HEK293 (cell line): Measurements from ENCODE around the gene PALM2AKAP2.

Source experiments
- EGR2 ChIP-seq: fragments of 450-650 bp; formaldehyde crosslinking; IDR thresholded peaks from 2 replicates; pipeline ENCODE4 v1.5.1; 2016; ENCODE audit warnings: low read depth, missing biosample characterization, missing genetic modification characterization
- FEZF1 ChIP-seq: fragments of 450-650 bp; formaldehyde crosslinking; IDR thresholded peaks from 2 replicates; pipeline ENCODE4 v1.5.1; 2016; ENCODE audit warnings: missing biosample characterization, missing genetic modification characterization
- GFI1B ChIP-seq: fragments of 450-650 bp; formaldehyde crosslinking; IDR thresholded peaks from 2 replicates; pipeline ENCODE4 v1.5.1; 2016; ENCODE audit warnings: missing biosample characterization, missing genetic modification characterization
- HIC1 ChIP-seq: fragments of 450-650 bp; formaldehyde crosslinking; IDR thresholded peaks from 2 replicates; pipeline ENCODE4 v1.5.1; 2016; ENCODE audit warnings: missing biosample characterization, missing genetic modification characterization
- IKZF3 ChIP-seq: fragments of 450-650 bp; IDR thresholded peaks from 2 replicates; pipeline ENCODE4 v1.5.0; 2018; ENCODE audit warnings: missing biosample characterization, mild to moderate bottlenecking, missing genetic modification characterization, moderate library complexity
- KLF10 ChIP-seq: fragments of 450-650 bp; IDR thresholded peaks from 2 replicates; pipeline ENCODE4 v1.5.1; 2018; ENCODE audit warnings: missing biosample characterization, mild to moderate bottlenecking, missing genetic modification characterization
- KLF8 ChIP-seq: fragments of 450-650 bp; formaldehyde crosslinking; IDR thresholded peaks from 2 replicates; pipeline ENCODE4 v1.5.1; 2016; ENCODE audit warnings: missing biosample characterization, missing genetic modification characterization
- OSR2 ChIP-seq: fragments of 450-650 bp; formaldehyde crosslinking; IDR thresholded peaks from 2 replicates; pipeline ENCODE4 v1.5.1; 2016; ENCODE audit warnings: missing biosample characterization, missing genetic modification characterization
- PRDM6 ChIP-seq: fragments of 450-650 bp; formaldehyde crosslinking; IDR thresholded peaks from 2 replicates; pipeline ENCODE4 v1.5.1; 2017; ENCODE audit warnings: missing biosample characterization, missing genetic modification characterization
- SP3 ChIP-seq: fragments of 450-650 bp; formaldehyde crosslinking; IDR thresholded peaks from 2 replicates; pipeline ENCODE4 v1.5.1; 2016; ENCODE audit warnings: missing biosample characterization, missing genetic modification characterization
- ZBTB20 ChIP-seq: fragments of 450-650 bp; formaldehyde crosslinking; IDR thresholded peaks from 2 replicates; pipeline ENCODE4 v1.5.1; 2016; ENCODE audit warnings: missing biosample characterization, missing genetic modification characterization
- ZBTB8A ChIP-seq: fragments of 450-650 bp; formaldehyde crosslinking; IDR thresholded peaks from 2 replicates; pipeline ENCODE4 v1.5.1; 2016; ENCODE audit warnings: missing biosample characterization, missing genetic modification characterization
- ZFP37 ChIP-seq: fragments of 450-650 bp; formaldehyde crosslinking; IDR thresholded peaks from 2 replicates; pipeline ENCODE4 v1.5.1; 2016; ENCODE audit warnings: missing biosample characterization, missing genetic modification characterization
- ZNF214 ChIP-seq: fragments of 450-650 bp; formaldehyde crosslinking; IDR thresholded peaks from 2 replicates; pipeline ENCODE4 v1.5.1; 2017; ENCODE audit warnings: missing biosample characterization, mild to moderate bottlenecking, missing genetic modification characterization, borderline replicate concordance
- ZNF266 ChIP-seq: fragments of 450-650 bp; formaldehyde crosslinking; IDR thresholded peaks from 2 replicates; pipeline ENCODE4 v1.5.1; 2016; ENCODE audit warnings: missing biosample characterization, missing genetic modification characterization, low read depth
- ZNF366 ChIP-seq: fragments of 450-650 bp; formaldehyde crosslinking; conservative IDR thresholded peaks from 2 replicates; pipeline ENCODE4 v1.5.1; 2016; ENCODE audit warnings: missing biosample characterization, missing genetic modification characterization
- ZNF394 ChIP-seq: fragments of 450-650 bp; formaldehyde crosslinking; IDR thresholded peaks from 2 replicates; pipeline ENCODE4 v1.5.1; 2016; ENCODE audit warnings: missing biosample characterization, missing genetic modification characterization, mild to moderate bottlenecking, moderate library complexity, borderline replicate concordance
- ZNF555 ChIP-seq: fragments of 450-650 bp; formaldehyde crosslinking; conservative IDR thresholded peaks from 2 replicates; pipeline ENCODE4 v1.5.1; 2017; ENCODE audit warnings: missing biosample characterization, mild to moderate bottlenecking, missing genetic modification characterization, inconsistent platforms
- ZNF621 ChIP-seq: fragments of 450-650 bp; formaldehyde crosslinking; IDR thresholded peaks from 2 replicates; pipeline ENCODE4 v1.5.1; 2017; ENCODE audit warnings: missing biosample characterization, missing genetic modification characterization
- ZNF658 ChIP-seq: fragments of 450-650 bp; formaldehyde crosslinking; IDR thresholded peaks from 2 replicates; pipeline ENCODE4; 2016; ENCODE audit warnings: missing biosample characterization, missing genetic modification characterization
- ZNF660 ChIP-seq: fragments of 450-650 bp; IDR thresholded peaks from 2 replicates; pipeline ENCODE4 v1.5.1; 2018; ENCODE audit warnings: missing biosample characterization, mild to moderate bottlenecking, missing genetic modification characterization
- ZNF664 ChIP-seq: fragments of 450-650 bp; formaldehyde crosslinking; IDR thresholded peaks from 2 replicates; pipeline ENCODE4 v1.5.1; 2016; ENCODE audit warnings: missing biosample characterization, missing genetic modification characterization
- ZNF692 ChIP-seq: fragments of 450-650 bp; formaldehyde crosslinking; IDR thresholded peaks from 2 replicates; pipeline ENCODE4 v1.5.1; 2016; ENCODE audit warnings: missing biosample characterization, missing genetic modification characterization
- ZNF707 ChIP-seq: fragments of 450-650 bp; formaldehyde crosslinking; IDR thresholded peaks from 2 replicates; pipeline ENCODE4 v1.5.1; 2016; ENCODE audit warnings: missing biosample characterization, missing genetic modification characterization
- ZNF843 ChIP-seq: fragments of 450-650 bp; formaldehyde crosslinking; IDR thresholded peaks from 2 replicates; pipeline ENCODE4 v1.5.1; 2016; ENCODE audit warnings: missing biosample characterization, missing genetic modification characterization
- ZSCAN23 ChIP-seq: fragments of 450-650 bp; formaldehyde crosslinking; IDR thresholded peaks from 2 replicates; pipeline ENCODE4 v1.5.1; 2016; ENCODE audit warnings: missing biosample characterization, missing genetic modification characterization
- TF ChIP-seq, protein P1 (sequence below): fragments of 450-650 bp; formaldehyde crosslinking; IDR thresholded peaks from 2 replicates; pipeline ENCODE4 v1.5.1; 2016; ENCODE audit warnings: missing biosample characterization, missing genetic modification characterization
- TF ChIP-seq, protein P2 (sequence below): fragments of 450-650 bp; formaldehyde crosslinking; IDR thresholded peaks from 2 replicates; pipeline ENCODE4 v1.5.1; 2017; ENCODE audit warnings: missing biosample characterization, mild to moderate bottlenecking, missing genetic modification characterization, moderate library complexity

Gene PALM2AKAP2

GRCh38 chr9:109812818-109813281, 32.9 kb downstream of the PALM2AKAP2 start (continued):
- TF ChIP-seq ZBTB8A (tag by site-specific recombination) (no peak), KLF8 (tag by site-specific recombination) (0 out of 2 replicates have a peak, but pooled peaks have one; percentile 13), HIC1 (tag by site-specific recombination) (0 out of 2 replicates have a peak, but pooled peaks have one; percentile 43), OSR2 (tag by site-specific recombination) (peak; percentile 78), KLF10 (tag by site-specific recombination) (no peak), ZNF692 (tag by site-specific recombination) (no peak), SP3 (tag by site-specific recombination) (no peak), ZNF664 (tag by site-specific recombination) (no peak), ZBTB20 (tag by site-specific recombination) (no peak), ZNF555 (tag by site-specific recombination) (no peak), ZNF660 (tag by site-specific recombination) (no peak), ZNF658 (tag by site-specific recombination) (no peak), PRDM6 (tag by site-specific recombination) (peak; percentile 69), ZSCAN23 (no peak), ZNF214 (tag by site-specific recombination) (no peak), ZFP37 (tag by site-specific recombination) (no peak), GFI1B (tag by site-specific recombination) (0 out of 2 replicates have a peak, but pooled peaks have one; percentile 38), ZNF843 (peak; percentile 66), ZNF366 (tag by site-specific recombination) (peak; percentile 61; the same call in 1 of the 2 replicates), ZNF621 (tag by site-specific recombination) (no peak), ZNF707 (tag by site-specific recombination) (no peak), FEZF1 (tag by site-specific recombination) (peak; percentile 54), ZNF394 (tag by site-specific recombination) (no peak), EGR2 (tag by site-specific recombination) (no peak), ZNF266 (no peak), IKZF3 (tag by site-specific recombination) (no peak)
- TF ChIP-seq, protein P1, sequence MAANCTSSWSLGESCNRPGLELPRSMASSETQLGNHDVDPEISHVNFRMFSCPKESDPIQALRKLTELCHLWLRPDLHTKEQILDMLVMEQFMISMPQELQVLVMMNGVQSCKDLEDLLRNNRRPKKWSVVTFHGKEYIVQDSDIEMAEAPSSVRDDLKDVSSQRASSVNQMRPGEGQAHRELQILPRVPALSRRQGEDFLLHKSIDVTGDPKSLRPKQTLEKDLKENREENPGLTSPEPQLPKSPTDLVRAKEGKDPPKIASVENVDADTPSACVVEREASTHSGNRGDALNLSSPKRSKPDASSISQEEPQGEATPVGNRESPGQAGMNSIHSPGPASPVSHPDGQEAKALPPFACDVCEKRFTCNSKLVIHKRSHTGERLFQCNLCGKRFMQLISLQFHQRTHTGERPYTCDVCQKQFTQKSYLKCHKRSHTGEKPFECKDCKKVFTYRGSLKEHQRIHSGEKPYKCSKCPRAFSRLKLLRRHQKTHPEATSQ: no peak
- TF ChIP-seq, protein P2, sequence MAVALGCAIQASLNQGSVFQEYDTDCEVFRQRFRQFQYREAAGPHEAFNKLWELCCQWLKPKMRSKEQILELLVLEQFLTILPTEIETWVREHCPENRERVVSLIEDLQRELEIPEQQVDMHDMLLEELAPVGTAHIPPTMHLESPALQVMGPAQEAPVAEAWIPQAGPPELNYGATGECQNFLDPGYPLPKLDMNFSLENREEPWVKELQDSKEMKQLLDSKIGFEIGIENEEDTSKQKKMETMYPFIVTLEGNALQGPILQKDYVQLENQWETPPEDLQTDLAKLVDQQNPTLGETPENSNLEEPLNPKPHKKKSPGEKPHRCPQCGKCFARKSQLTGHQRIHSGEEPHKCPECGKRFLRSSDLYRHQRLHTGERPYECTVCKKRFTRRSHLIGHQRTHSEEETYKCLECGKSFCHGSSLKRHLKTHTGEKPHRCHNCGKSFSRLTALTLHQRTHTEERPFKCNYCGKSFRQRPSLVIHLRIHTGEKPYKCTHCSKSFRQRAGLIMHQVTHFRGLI (tag by site-specific recombination): no peak
